Measurements from ENCODE around the gene HELZ.
A peak's percentile ranks its signal among the peaks of the same experiment; 100 is the strongest.
"Not testable (repeated sequence)": the region's sequence is repeated elsewhere in the genome, so short reads cannot be mapped to it uniquely, and the experiment has no call there.

HELZ gene

GRCh38 chr17:67156269-67157199 is 88.5 kb downstream of the HELZ start:
- peak; percentile 31 for FAIRE-seq
- DNase-seq (ENCODE audit: insufficient read length, low spot score) = no peak

GRCh38 chr17:67152824-67153223 is 92.2 kb downstream of the HELZ start:
- DNase-seq (ENCODE audit: insufficient read length, low spot score) (no peak), FAIRE-seq (no peak)

DNA sequence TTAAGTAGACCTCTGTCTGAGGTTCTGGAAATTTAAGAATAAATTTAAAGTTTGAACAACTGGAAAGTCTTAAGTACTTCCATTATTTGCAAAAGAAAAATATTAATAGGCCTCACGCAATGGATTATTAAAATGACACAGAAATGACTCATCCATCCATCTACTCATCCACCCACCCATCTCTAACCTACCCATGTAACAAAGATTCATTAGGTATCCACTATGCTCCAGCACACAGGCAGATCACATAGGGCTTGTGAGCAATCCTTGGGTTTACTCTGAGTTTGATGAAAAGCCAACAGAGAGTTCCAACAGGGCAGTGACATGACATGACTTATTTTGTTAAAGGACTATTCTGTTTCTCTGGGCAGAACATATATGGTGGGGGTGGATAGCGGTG is 93.3 kb downstream of the HELZ start:
- DNase-seq (ENCODE audit: insufficient read length, low spot score) (peak; percentile 50), FAIRE-seq (peak; percentile 72)

GRCh38 chr17:67150826-67151225 is 94.2 kb downstream of the HELZ start:
- FAIRE-seq (peak; percentile 72), DNase-seq (ENCODE audit: insufficient read length, low spot score) (no peak)

DNA sequence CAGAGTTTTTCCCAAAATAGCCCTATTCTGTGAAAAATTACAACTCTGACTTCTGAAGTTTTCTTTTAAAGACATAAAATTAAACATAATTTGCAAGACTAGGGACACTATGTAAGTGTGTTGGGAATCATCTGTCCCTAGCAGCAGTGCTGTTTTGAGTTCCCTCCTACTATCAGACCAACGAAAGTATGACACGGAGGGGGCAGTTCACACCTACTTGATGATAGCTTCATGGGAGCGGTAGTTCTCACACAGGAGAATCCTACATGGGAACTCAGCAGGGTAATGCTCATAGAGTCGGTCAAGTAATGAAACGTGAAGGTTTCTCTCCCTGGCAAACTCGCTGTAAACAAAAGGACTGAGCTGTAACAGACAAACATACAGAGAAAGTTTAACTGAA is 96.6 kb downstream of the HELZ start:
- FAIRE-seq (no peak), DNase-seq (ENCODE audit: insufficient read length, low spot score) (no peak)

DNA sequence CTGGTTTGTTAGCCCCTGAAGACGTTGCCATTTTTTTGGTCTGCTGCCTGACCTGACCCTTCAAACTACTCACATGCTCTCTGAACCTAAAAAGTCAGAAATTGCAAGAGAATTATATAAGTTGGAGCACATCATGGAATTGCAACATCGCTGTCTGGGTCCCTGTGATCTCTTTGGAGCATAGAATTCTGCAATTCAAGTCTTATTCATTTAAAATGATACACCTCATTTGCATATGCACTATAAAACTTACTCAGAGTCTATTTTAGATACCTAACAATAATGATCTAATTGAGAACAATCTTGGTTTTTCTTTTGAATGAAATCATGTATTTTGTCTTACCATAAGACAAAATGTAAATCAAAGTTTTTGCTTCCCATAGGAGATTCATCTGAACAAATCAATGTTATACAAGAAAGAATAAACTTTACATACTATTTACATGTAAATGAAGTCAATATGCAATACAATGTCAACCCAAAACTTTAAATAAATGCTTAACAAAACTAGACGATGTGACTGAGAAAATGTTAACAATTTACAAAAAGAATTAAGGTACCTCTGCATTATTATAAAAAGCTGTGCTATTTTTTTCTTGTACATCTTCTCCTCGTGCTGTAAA is 99.7 kb downstream of the HELZ start:
- DNase-seq (ENCODE audit: insufficient read length, low spot score) (no peak), FAIRE-seq (no peak)

DNA sequence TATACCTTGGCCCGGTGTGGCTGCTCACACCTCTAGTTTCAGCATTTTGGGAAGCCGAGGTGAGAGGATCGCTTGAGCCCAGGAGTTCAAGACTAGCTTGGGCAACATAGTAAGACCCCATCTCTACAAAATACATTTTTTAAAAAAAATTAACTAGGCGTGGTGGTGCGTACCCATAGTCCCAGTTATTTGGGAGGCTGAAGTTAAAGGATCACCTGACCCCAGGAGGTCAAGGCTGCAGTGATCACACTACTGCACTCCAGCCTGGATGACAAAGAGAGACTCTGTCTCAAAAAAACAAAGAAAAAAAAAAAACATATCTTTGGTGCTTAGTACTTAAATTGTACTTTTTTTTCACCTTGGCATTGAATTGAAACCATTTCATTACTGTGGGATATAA is 101.7 kb downstream of the HELZ start:
- no peak for DNase-seq (ENCODE audit: insufficient read length, low spot score)
- FAIRE-seq = no peak

GRCh38 chr17:67142030-67142429 is 103.0 kb downstream of the HELZ start:
- DNase-seq (ENCODE audit: insufficient read length, low spot score); FAIRE-seq: not testable (repeated sequence)

- FAIRE-seq = peak; percentile 77
- peak; percentile 71 for DNase-seq (ENCODE audit: insufficient read length, low spot score)
Observed at GRCh38 chr17:67139784-67140665, 105.0 kb downstream of the HELZ start.

DNA sequence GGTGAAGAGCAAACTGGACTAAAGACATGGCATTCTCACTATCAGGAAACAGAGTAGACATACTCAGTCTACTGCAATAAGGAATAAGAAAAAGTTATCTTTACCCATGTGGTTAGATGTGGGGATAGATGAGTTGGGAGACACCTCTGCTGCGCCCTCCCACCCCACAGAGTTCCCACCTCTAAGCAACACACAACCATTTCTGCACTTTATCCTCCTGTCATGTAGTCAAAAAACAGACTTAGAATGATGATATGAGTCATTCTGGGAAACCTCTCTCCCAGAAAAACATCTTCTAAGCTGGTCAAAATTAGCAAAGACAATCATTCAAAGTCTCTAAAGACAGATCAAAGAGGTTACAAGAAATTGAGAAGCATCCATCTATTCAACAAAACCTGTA is 105.7 kb downstream of the HELZ start:
- FAIRE-seq = no peak
- no peak for DNase-seq (ENCODE audit: insufficient read length, low spot score)

DNA sequence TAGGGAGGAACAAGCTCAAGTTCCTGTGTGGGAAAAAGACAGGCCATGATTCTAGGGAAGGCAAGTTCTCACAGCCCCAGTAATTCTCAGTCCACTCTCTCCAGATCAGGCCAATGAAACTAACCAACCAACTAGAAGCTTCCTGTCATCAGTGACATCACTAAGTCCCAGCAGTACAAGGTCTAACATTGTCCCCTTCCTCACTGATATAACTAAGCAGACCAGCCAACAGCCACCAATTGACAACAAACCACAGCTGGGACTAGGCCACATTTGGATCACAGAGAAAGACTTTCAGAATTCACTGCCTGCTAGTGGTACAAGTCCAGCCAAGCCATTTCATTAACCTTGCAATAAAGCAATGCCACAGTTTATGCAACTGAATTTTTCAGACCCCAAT is 106.6 kb downstream of the HELZ start:
- no peak for FAIRE-seq
- no peak for DNase-seq (ENCODE audit: insufficient read length, low spot score)

- no peak for FAIRE-seq
Observed at GRCh38 chr17:67137860-67138259, 107.1 kb downstream of the HELZ start.

DNA sequence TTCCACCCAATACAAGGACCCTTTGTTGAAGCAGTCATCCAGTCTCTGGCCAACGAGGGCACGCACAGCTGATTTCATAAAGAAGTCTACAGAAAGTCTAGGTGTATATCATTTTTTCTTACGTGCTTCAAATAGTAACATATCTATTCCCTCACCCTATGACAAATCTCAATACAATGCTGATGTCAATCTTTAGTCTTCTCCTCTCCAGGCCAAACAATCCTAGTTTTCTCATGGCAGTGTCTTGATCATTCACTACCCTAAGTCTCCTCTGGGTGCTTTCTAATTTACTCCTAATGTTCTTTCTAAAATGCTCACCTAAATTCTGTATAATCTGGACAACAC is 108.0 kb downstream of the HELZ start:
- DNase-seq (ENCODE audit: insufficient read length, low spot score) = no peak
- FAIRE-seq = no peak

More at GRCh38 chr17:67137860-67138259, 107.1 kb downstream of the HELZ start:
- DNase-seq (ENCODE audit: insufficient read length, low spot score) = no peak

- peak; percentile 46 for FAIRE-seq
Observed at GRCh38 chr17:67136191-67137025, 108.6 kb downstream of the HELZ start.

GRCh38 chr17:67133161-67133560 is 111.8 kb downstream of the HELZ start:
- FAIRE-seq (no peak), DNase-seq (ENCODE audit: insufficient read length, low spot score) (no peak)

More at GRCh38 chr17:67136191-67137025, 108.6 kb downstream of the HELZ start:
- DNase-seq (ENCODE audit: insufficient read length, low spot score) = no peak

DNA sequence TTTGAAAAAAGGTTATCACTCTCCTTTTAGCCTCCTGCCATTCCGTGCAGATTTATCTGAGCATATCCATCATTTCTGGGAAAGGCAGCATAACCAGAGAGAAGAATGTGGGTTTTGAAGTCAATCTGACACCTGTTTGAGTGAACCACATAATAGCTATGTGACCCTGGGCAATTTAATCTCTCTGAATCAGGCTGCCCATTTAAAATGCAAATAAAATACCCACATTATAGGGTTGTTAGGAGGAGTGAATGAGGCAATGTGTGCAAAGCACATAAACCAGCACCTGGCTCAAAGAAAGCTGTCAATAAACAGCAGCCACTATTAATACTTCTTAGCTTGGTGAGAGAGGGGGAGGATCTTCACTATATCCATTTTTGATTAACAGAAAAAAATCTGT is 112.6 kb downstream of the HELZ start:
- FAIRE-seq = peak; percentile 36
- no peak for DNase-seq (ENCODE audit: insufficient read length, low spot score)

- FAIRE-seq = no peak
Observed at GRCh38 chr17:67130768-67131167, 114.2 kb downstream of the HELZ start.

DNA sequence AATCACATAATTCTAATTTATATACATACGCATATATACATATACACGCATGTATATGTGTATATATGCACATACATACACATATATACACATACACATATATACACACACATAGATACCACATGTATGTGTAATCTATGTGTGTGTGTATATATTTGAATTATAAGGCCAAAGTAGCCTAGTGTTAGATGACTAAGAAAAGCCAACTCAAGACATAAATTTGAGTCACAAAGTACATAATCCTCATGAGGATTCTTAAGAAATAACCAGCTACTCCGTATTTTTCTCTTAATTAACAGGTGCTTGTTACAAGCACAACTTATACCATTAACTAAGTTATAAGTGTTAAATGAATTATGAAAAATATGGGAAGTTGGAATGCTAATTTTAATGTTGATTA is 115.7 kb downstream of the HELZ start:
- FAIRE-seq (no peak), DNase-seq (ENCODE audit: insufficient read length, low spot score) (no peak)

More at GRCh38 chr17:67130768-67131167, 114.2 kb downstream of the HELZ start:
- no peak for DNase-seq (ENCODE audit: insufficient read length, low spot score)

DNA sequence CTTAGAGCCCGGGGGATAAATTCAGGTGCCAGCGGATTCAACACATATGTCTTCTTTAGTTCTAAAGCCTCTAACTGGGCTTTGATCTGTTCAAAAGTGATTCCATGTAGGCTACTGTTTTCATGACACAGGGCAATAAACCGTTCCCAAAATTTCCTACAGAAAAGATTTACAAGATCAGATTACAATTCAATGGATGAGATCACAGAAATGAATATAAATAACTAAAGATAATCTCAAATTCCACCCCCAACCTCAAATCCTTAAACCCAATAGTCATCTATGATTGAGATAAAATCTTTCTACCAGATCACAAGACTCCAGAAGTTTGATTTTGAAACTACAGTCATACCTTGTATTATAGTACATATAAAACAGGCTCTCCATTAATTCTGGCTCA is 116.3 kb downstream of the HELZ start:
- FAIRE-seq = no peak
- no peak for DNase-seq (ENCODE audit: insufficient read length, low spot score)

DNA sequence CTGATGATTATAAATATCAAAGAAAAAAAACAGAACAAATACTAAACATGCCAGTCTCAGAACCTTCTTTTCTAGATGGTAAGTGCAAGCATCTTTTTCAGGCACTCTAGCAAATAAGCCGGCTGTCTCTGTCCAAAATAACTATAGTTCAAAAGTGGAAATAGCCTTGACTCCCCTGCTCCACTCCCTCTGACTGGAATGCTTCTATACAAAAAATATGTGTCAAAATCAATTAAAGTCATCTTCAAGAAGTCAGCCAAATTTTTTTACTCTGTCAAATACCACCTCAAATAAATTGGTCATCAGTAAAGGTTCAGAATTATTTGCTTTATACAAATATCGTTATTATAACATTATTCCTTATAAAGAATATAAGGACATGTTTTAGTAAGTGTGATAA is 117.1 kb downstream of the HELZ start:
- no peak for FAIRE-seq

More for the DNA sequence above, 117.1 kb downstream of the HELZ start:
- no peak for DNase-seq (ENCODE audit: insufficient read length, low spot score)

Data from HTR-8/SVneo (cell line).